ENCODE measurements around the gene NAT8L. TPM values are rescaled to one million over a fixed set of nuclear protein-coding genes. Genes with fewer than 3 reads are reported as not detected.

The NAT8L gene
- total RNA-seq, 1 experiment from 2014 or later: 1.6 TPM

DNA sequence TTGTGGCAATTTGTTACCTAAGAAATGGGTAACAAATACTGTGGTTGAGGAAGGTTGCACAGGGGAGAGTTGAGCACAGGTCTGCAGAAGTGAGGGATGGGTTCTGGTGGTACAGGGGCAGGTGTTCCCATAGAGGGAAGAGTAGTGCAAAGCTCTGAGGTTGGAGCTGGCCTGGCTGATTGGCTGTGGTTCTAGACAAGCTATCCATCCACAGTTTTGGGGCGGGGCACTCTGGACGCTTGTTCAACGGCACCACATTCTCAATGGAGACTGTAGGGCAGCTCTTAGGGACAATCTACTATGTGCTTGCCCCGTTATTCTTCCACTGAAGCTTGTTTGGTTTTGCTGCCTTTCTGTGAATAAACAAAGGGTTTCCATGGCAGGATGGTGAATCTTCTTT, 35.4 kb downstream of the NAT8L start:
- Histone ChIP-seq H3F3A (ENCODE audit: low read length, unreplicated experiment) (no peaks in the 10 kb centered on the region), H3K9me3 (ENCODE audit: low read length) (no peaks in the 10 kb centered on the region), H3K27ac (ENCODE audit: low read length) (no peak overlapping the region), H3K36me3 (ENCODE audit: low read depth, low read length) (no peaks in the 10 kb centered on the region), H3K4me2 (ENCODE audit: low read length) (no peak overlapping the region), H3K27me3 (ENCODE audit: low read length) (no peaks in the 10 kb centered on the region), H2AFZ (ENCODE audit: low read length) (no peak overlapping the region), H3K4me1 (ENCODE audit: insufficient read depth, low read length) (peaks cover 7% of the 10 kb centered on the region), H3K79me2 (ENCODE audit: low read length) (no peaks in the 10 kb centered on the region), H4K20me1 (ENCODE audit: low read length) (no peaks in the 10 kb centered on the region), H3K9me2 (replicated peaks; ENCODE audit: low read length) (no peaks in the 10 kb centered on the region), H3K4me3 (ENCODE audit: low read length) (no peak overlapping the region), H3K9ac (ENCODE audit: low read length) (no peak overlapping the region)
- ChIA-PET CTCF (no interaction called here), POLR2A (ENCODE audit: unreplicated experiment) (no interaction called here)
- no TSS peak for BruUV-seq (replicated peaks)
- intact Hi-C loops (cut with micrococcal nuclease): no loop called here
- DNase-seq: no peak
- TF ChIP-seq EZH2phosphoT487 (IDR thresholded peaks at IDR 0.05; ENCODE audit: borderline replicate concordance, low read length): no peak
- TF ChIP-seq, protein P1, sequence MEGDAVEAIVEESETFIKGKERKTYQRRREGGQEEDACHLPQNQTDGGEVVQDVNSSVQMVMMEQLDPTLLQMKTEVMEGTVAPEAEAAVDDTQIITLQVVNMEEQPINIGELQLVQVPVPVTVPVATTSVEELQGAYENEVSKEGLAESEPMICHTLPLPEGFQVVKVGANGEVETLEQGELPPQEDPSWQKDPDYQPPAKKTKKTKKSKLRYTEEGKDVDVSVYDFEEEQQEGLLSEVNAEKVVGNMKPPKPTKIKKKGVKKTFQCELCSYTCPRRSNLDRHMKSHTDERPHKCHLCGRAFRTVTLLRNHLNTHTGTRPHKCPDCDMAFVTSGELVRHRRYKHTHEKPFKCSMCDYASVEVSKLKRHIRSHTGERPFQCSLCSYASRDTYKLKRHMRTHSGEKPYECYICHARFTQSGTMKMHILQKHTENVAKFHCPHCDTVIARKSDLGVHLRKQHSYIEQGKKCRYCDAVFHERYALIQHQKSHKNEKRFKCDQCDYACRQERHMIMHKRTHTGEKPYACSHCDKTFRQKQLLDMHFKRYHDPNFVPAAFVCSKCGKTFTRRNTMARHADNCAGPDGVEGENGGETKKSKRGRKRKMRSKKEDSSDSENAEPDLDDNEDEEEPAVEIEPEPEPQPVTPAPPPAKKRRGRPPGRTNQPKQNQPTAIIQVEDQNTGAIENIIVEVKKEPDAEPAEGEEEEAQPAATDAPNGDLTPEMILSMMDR (conservative IDR thresholded peaks at IDR 0.05; ENCODE audit: low read depth, low read length): no peak
- no peak for ATAC-seq

DNA sequence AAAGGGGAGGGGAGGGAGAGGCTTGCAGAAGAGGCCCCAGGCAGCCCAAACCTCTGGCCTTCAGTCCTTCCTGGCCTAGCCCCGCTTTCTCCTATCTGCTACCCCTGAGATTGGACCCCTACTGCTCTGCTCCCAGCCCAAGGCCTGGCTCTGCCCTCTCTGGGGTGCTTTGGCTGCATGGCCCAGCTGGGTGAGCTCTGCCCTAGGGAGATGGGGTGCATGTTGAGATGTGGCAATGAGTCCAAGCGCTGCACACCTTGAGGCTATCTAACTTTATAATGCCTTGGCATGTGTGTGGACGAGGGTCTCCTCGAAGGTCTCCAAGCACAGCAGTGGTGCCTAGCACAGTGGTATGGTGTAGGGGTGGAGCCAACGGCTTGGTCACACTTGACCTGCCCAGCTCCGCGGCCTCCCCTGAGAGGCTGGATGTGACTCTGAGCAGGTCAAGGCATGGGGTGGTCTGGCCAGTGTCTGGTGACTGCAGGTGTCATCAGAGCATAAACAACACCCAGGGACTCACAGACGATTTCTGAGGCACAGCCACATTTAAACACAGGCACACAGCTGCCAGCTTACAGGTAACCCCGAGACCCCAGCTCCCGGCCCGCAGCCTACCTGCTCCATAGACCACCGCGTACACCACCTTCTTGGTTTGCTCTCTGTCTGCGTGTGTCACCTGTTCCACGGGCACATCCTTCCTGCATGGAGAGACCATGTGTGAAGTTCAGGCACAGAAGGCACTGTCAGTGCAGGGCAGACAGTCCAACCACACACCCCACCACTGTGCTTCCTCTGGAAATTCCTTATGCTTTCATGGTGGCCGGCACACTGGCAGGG, 36.3 kb downstream of the NAT8L start:
- no peak overlapping the region for H3K27ac ChIP-seq (ENCODE audit: low read length)
- H2AFZ ChIP-seq (ENCODE audit: low read length): no peak overlapping the region
- peaks cover 7% of the 10 kb centered on the region for H3K4me1 ChIP-seq (ENCODE audit: insufficient read depth, low read length)
- intact Hi-C loops (cut with micrococcal nuclease): no loop called here
- BruUV-seq (replicated peaks): no TSS peak
- no peaks in the 10 kb centered on the region for H3K36me3 ChIP-seq (ENCODE audit: low read depth, low read length)
- H3K4me3 ChIP-seq (ENCODE audit: low read length): no peak overlapping the region
- peak; percentile 42 for ATAC-seq
- DNase-seq: no peak
- TF ChIP-seq EZH2phosphoT487 (IDR thresholded peaks at IDR 0.05; ENCODE audit: borderline replicate concordance, low read length): no peak
- TF ChIP-seq, protein P1 (conservative IDR thresholded peaks at IDR 0.05; ENCODE audit: low read depth, low read length): no peak
- TF ChIP-seq EZH2 (IDR thresholded peaks at IDR 0.05; ENCODE audit: low read length, unreplicated experiment): no peak
- ChIA-PET POLR2A (ENCODE audit: unreplicated experiment) (interaction anchor here (0.5 kb wide), 1 partner anchor 85 kb away, joined by 6 read pairs; no protein-coding TSS in a partner anchor), CTCF (no interaction called here)
- H3F3A ChIP-seq (ENCODE audit: low read length, unreplicated experiment): no peaks in the 10 kb centered on the region
- no peaks in the 10 kb centered on the region for H3K9me2 ChIP-seq (replicated peaks; ENCODE audit: low read length)
- no peak overlapping the region for H3K4me2 ChIP-seq (ENCODE audit: low read length)
- no peaks in the 10 kb centered on the region for H4K20me1 ChIP-seq (ENCODE audit: low read length)
- H3K9ac ChIP-seq (ENCODE audit: low read length): no peak overlapping the region
- H3K27me3 ChIP-seq (ENCODE audit: low read length): no peaks in the 10 kb centered on the region
- H3K79me2 ChIP-seq (ENCODE audit: low read length): no peaks in the 10 kb centered on the region
- H3K9me3 ChIP-seq (ENCODE audit: low read length): no peaks in the 10 kb centered on the region

DNA sequence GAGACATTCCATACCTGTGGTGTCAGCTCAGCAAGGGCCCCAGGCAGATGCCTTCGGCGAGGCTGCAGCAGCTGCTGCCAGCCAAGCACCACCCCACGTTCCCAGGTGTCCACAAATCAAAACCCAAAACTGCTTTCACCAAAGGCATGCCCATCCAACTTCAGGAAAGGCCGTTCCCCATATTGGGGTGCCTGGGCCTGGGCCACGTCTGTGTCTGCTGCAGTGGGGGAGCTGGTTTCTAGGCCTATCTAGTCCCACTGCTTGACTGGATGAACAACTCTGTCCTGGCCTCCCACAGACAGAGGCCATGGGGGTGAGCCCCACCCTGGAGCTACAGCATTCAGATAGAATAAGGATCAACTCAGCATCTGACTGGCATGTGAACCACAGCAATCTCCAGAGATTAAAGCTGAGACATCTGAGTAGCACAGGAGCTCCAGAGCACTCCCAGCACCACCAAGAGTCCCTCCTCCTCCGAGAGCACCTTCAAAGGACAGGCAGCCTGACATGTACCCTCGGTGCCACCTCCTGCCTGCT, 37.0 kb downstream of the NAT8L start:
- Histone ChIP-seq H4K20me1 (ENCODE audit: low read length) (no peaks in the 10 kb centered on the region), H3K4me2 (ENCODE audit: low read length) (no peak overlapping the region), H3K9me3 (ENCODE audit: low read length) (no peaks in the 10 kb centered on the region), H3K4me1 (ENCODE audit: insufficient read depth, low read length) (peaks cover 10% of the 10 kb centered on the region), H3K79me2 (ENCODE audit: low read length) (no peaks in the 10 kb centered on the region), H3K27me3 (ENCODE audit: low read length) (no peaks in the 10 kb centered on the region), H3F3A (ENCODE audit: low read length, unreplicated experiment) (no peaks in the 10 kb centered on the region), H3K9me2 (replicated peaks; ENCODE audit: low read length) (no peaks in the 10 kb centered on the region), H2AFZ (ENCODE audit: low read length) (no peak overlapping the region), H3K9ac (ENCODE audit: low read length) (no peak overlapping the region), H3K36me3 (ENCODE audit: low read depth, low read length) (no peaks in the 10 kb centered on the region), H3K4me3 (ENCODE audit: low read length) (no peak overlapping the region), H3K27ac (ENCODE audit: low read length) (no peak overlapping the region)
- ATAC-seq (no peak), DNase-seq (peak; percentile 67)
- BruUV-seq (replicated peaks): no TSS peak
- TF ChIP-seq EZH2 (IDR thresholded peaks at IDR 0.05; ENCODE audit: low read length, unreplicated experiment): no peak
- POLR2A ChIA-PET (ENCODE audit: unreplicated experiment): interaction anchor here (0.5 kb wide), 1 partner anchor 85 kb away, joined by 6 read pairs; no protein-coding TSS in a partner anchor
- CTCF ChIA-PET: no interaction called here
- intact Hi-C loops (cut with micrococcal nuclease): no loop called here

All from PC-3 (cell line).